ENCODE measurements around the gene TFAM.

The TFAM gene

DNA sequence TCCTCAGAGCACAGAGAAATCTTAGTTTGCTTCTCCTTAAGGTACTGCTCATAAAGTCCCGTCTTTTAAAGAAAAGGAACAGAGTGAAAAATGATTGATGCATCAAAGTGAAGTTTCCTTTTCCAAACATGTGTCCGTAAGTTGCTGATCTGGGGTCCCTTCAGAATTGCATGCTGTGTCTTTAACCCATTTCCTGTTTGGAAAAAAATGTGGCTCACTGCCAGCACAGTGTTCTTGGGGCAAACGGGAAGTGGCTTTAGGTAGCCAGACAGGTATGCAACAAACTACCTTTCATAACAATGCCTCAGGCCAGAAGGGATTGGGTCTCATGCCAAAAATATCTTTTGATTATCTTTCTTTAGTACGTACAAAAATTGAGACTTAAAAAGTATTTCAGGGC lies 50.9 kb downstream of the TFAM start:
- peak; percentile 82 for DNase-seq

DNA sequence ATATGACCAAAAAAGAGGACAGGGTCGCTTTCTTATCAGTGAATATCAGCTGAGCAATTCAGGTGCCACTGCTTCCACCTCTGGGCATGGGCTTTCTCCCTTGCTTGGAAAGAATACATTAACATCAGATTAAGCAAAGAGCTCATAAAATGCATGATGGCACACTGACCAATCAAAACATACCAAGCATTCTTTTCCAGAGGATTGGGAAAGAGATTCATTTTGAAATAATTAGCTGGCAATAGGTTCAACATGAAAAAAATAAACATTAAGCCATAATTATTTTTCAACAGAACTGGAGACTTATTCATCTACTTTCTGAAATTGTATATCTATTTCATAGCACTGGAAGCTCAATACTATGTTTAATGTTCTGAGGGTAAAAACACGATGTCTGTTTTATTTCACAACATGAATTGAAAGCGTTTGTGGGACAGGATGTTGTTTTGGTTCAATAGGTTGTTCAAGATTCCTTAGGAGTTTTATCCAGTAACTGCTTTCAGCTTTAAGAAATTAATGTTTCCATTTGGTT lies 53.2 kb downstream of the TFAM start:
- peak; percentile 24 for DNase-seq

DNA sequence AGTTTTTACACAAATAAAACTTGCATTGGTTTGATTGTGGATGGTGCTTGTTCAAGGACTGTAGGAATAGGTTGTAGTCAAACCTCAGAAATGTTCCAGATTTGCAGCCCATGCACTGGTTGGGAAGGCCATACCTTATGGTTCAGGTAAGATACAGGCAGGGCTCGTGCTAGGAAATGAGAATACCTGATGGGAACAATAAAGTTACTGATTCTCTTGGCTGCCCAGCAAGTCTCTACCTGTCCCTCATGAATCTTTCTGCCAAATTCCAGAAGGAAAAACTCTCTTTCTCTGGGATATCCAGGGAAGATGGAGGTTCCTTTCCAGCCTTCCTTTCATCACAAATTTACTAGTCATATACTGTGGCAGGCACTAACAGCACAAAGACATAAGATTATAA lies 53.8 kb downstream of the TFAM start:
- DNase-seq = no peak

- DNase-seq = no peak
Measured at GRCh38 chr10:58439632-58440364, 54.6 kb downstream of the TFAM start.

DNA sequence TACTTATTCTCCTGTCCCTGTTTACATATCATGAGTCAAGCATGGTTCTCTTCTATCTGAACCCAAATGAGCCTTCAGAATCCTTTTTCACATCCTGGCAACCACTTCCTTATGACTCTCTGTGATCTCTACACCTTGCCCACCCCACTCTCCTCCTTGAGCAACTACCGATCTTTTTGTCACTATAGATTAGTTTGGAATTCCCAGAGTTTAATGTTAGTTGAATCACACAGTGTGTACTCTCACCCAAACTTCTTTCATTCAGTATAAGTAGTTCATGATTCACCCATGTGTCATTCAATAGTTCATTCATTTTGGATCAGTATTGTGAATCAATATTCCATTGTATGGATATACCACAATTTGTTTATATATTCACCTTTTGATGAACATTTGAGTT lies 55.3 kb downstream of the TFAM start:
- no peak for DNase-seq

DNA sequence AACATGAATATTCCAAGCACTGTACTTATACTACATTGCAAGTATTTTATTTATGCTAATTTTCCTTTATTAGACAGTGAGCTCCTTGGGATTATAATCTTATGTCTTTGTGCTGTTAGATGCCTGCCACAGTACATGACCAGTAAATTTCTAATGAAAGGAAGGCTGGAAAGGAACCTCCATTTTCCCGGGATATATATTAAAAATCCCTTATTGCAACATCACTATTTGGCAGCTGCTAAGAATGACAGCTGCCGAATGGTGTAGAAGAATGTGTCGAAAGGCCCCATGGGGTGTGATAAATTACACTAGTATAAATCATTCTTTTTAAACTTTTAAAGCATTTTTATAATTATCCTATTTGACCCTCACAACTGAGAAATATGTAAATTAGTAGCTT lies 59.1 kb downstream of the TFAM start:
- DNase-seq = no peak

DNA sequence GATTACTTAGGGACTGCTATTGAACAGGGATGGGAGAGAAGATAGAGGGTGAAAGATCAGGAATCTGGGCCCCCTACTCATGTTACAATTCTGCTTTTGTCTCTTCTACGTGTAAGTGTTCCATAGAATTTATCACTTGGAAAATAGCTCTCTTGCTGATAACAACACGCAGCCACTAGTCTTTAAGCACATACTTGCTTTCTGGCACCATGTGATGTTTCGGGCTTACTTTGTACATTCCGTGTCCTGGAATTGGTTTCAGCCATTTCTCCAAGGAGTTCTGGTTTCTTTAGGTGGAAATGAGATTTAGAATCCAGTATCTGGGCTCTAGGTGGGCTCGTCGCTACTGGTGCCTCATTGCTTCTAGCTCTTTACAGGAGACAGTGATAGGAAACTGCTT lies 59.7 kb downstream of the TFAM start:
- DNase-seq = no peak

- DNase-seq = no peak
Measured at GRCh38 chr10:58448121-58448935, 63.1 kb downstream of the TFAM start.
